GM12878 (cell line): ENCODE measurements around the gene CCDC201. TPM values are rescaled to one million over a fixed set of nuclear protein-coding genes. Genes with fewer than 3 reads are reported as not detected.

Experiments
- polyA plus RNA-seq, 11 experiments: library from polyadenylated mRNA; depleted of rRNA in 4 of 11; unstranded in 6 of 11; stranded (reverse) in 5 of 11; fragments of >200 nt; fragmentation: Nextera tagmentation in 4 of 11; fragmentation: Illumina TruSeq in 1 of 11; extraction: Ambion mirVana in 4 of 11; extraction: Trizol in 1 of 11; gene quantifications; 1 replicate in 1 of 11; 2 replicates in 10 of 11; pipeline versions ENCODE4 v1.2.1 to v1.2.3, GENCODE V29; 2011 to 2016; ENCODE audit warnings: inconsistent platforms in 2 of 11, missing spikeins in 2 of 11, low read depth in 1 of 11
- small RNA-seq: library from RNA; depleted of rRNA; stranded (forward); fragments of <200 nt; gene quantifications from one replicate; pipeline ENCODE3, GENCODE V24; 2014
- total RNA-seq, 4 experiments: library from RNA; depleted of rRNA in 3 of 4; stranded (reverse); fragments of >200 nt in 3 of 4; fragmentation: Illumina TruSeq in 1 of 4; extraction: Trizol in 1 of 4; gene quantifications; 2 replicates each; pipeline versions ENCODE4 v1.2.1 to v1.2.3, GENCODE V29; 2013 to 2021

Gene CCDC201
- total and polyA plus RNA-seq, 10 of the 15 experiments (the other 5 are each of a cell fraction or from before 2014, with no cell fraction given), result 0.10 TPM; not detected in 9

Small RNAs within 50 kb of the gene (small RNA-seq; reads per million reads assigned to genes)
- gene RNU6-326P, result not detected

Other genes starting within 250 kb of the CCDC201 start
- gene IGFBP1, start 15.4 kb upstream of the CCDC201 start, total RNA-seq (2014; rRNA removed), result not detected in 2 replicates
- not detected in 2 replicates for gene IGFBP1, start 15.4 kb upstream of the CCDC201 start, total RNA-seq (2014; rRNA removed; fragmentation: Illumina TruSeq; extraction: Trizol)
- 0.13 and 0.29 TPM in 2 replicates for gene IGFBP1, start 15.4 kb upstream of the CCDC201 start, total RNA-seq (2021)
- not detected in 2 replicates for gene IGFBP1, start 15.4 kb upstream of the CCDC201 start, polyA plus RNA-seq (2011; rRNA removed)
- gene IGFBP1, start 15.4 kb upstream of the CCDC201 start, polyA plus RNA-seq (2014; fragmentation: Illumina TruSeq; extraction: Trizol), result not detected in 2 replicates
- gene IGFBP1, start 15.4 kb upstream of the CCDC201 start, polyA plus RNA-seq (2014; fragmentation: Nextera tagmentation; extraction: Ambion mirVana), result not detected
- not detected in 2 replicates for gene IGFBP1, start 15.4 kb upstream of the CCDC201 start, polyA plus RNA-seq (2014; rRNA removed)
- not detected for gene IGFBP1, start 15.4 kb upstream of the CCDC201 start, polyA plus RNA-seq (2016; fragmentation: Nextera tagmentation; extraction: Ambion mirVana)
- gene IGFBP3, start 48.2 kb upstream of the CCDC201 start, total RNA-seq (2014; rRNA removed), result 21.6 and 25.5 TPM in 2 replicates
- gene IGFBP3, start 48.2 kb upstream of the CCDC201 start, total RNA-seq (2014; rRNA removed; fragmentation: Illumina TruSeq; extraction: Trizol), result 16.1 and 18.6 TPM in 2 replicates
- 25.1 and 28.0 TPM in 2 replicates for gene IGFBP3, start 48.2 kb upstream of the CCDC201 start, total RNA-seq (2021)
- gene IGFBP3, start 48.2 kb upstream of the CCDC201 start, polyA plus RNA-seq (2011; rRNA removed), result 6.0 and 6.6 TPM in 2 replicates
- 21.7 and 23.4 TPM in 2 replicates for gene IGFBP3, start 48.2 kb upstream of the CCDC201 start, polyA plus RNA-seq (2014; fragmentation: Illumina TruSeq; extraction: Trizol)
- gene IGFBP3, start 48.2 kb upstream of the CCDC201 start, polyA plus RNA-seq (2014; fragmentation: Nextera tagmentation; extraction: Ambion mirVana), result 10 to 100 TPM in 1 of 2 experiments, 1 to 10 TPM in 1; 7.6 to 11.4 TPM
- 26.9 and 27.7 TPM in 2 replicates for gene IGFBP3, start 48.2 kb upstream of the CCDC201 start, polyA plus RNA-seq (2014; rRNA removed)
- 10 to 100 TPM; 10.5 to 15.1 TPM for gene IGFBP3, start 48.2 kb upstream of the CCDC201 start, polyA plus RNA-seq (2016; fragmentation: Nextera tagmentation; extraction: Ambion mirVana)